Natural killer cell (primary cell): ENCODE results near the gene ZRANB1. TPM values are rescaled to one million over a fixed set of nuclear protein-coding genes. Genes with fewer than 3 reads are reported as not detected.

Experiments
- ATAC-seq, 3 donors: fragments of 150-1000 bp in 2 of 3; fragments of 200-7000 bp in 1 of 3; cut with Tn5 transposase; 1 replicate in 1 of 3; 2 replicates in 2 of 3; pipeline ENCODE4 v1.10.0; 2021; ENCODE audit warnings: mild to moderate bottlenecking in 2 of 3, moderate library complexity in 2 of 3
- DNase-seq, 2 donors: peaks; one replicate each; pipeline versions ENCODE4 v3.0.0 to v3.0.0-alpha.2; 2013 to 2021; ENCODE audit warnings: mixed read lengths in 1 of 2
- H3K27ac ChIP-seq: one replicate; pipeline ENCODE4 v1.5.1; 2013; ENCODE audit warnings: mild to moderate bottlenecking, low read length
- H3K27me3 ChIP-seq: one replicate; pipeline ENCODE4 v1.6.1; 2013; ENCODE audit warnings: low read length; ENCODE audit not compliant: control insufficient read depth, insufficient read depth
- H3K36me3 ChIP-seq: one replicate; pipeline ENCODE4 v1.6.1; 2013; ENCODE audit warnings: low read length; ENCODE audit not compliant: control insufficient read depth, insufficient read depth
- H3K4me1 ChIP-seq: one replicate; pipeline ENCODE4 v1.6.1; 2013; ENCODE audit warnings: low read length; ENCODE audit not compliant: control insufficient read depth, insufficient read depth
- H3K4me3 ChIP-seq: one replicate; pipeline ENCODE4 v1.5.1; 2013; ENCODE audit warnings: low read length
- H3K9me3 ChIP-seq: one replicate; pipeline ENCODE4 v1.6.1; 2013; ENCODE audit warnings: low read length; ENCODE audit not compliant: control insufficient read depth, insufficient read depth
- H3K27ac Mint-ChIP-seq, 2 donors: one replicate each; pipeline ENCODE4 v1.8.0; 2022; ENCODE audit warnings: mild to moderate bottlenecking in 2 of 2, mixed read lengths in 2 of 2, moderate library complexity in 1 of 2
- H3K27me3 Mint-ChIP-seq, 2 donors: one replicate each; pipeline ENCODE4 v1.8.0; 2022; ENCODE audit warnings: low read depth in 2 of 2, mixed read lengths in 2 of 2
- H3K36me3 Mint-ChIP-seq: one replicate; pipeline ENCODE4 v1.8.0; 2022; ENCODE audit warnings: mixed read lengths
- H3K4me1 Mint-ChIP-seq, 2 donors: one replicate each; pipeline ENCODE4 v1.8.0; 2022; ENCODE audit warnings: mixed read lengths in 2 of 2
- H3K4me3 Mint-ChIP-seq: one replicate; pipeline ENCODE4 v1.8.0; 2022; ENCODE audit warnings: mild to moderate bottlenecking, moderate library complexity, mixed read lengths
- H3K9me3 Mint-ChIP-seq, 2 donors: one replicate each; pipeline ENCODE4 v1.8.0; 2022; ENCODE audit warnings: mixed read lengths in 2 of 2
- WGBS: methylation state at CpG from one replicate; pipeline ENCODE4 v1.1.7; 2013; ENCODE audit warnings: missing lambda C conversion rate; ENCODE audit not compliant: insufficient coverage; 5-methylcytosine and 5-hydroxymethylcytosine counted together
- intact Hi-C: fragments of 100-400 bp; cut with micrococcal nuclease; formaldehyde crosslinking; loops from one replicate; pipeline ENCODE4 v1.14.2; 2022
- total RNA-seq, 4 donors: library from RNA; stranded (reverse); fragments of 120-200 nt in 1 of 4; gene quantifications; one replicate each; pipeline versions ENCODE4 v1.2.3 to v1.2.4, GENCODE V29; 2013 to 2022
- TF ChIP-seq, protein P1 (sequence below): fragments of 200-600 bp; IDR thresholded peaks from one replicate; pipeline ENCODE4 v1.8.0; 2022; ENCODE audit warnings: antibody characterized with exemption

Gene ZRANB1
- total RNA-seq, result 10 to 100 TPM; 18.0 to 20.5 (median 18.8) TPM
- 33.2 TPM for total RNA-seq (2013)

DNA sequence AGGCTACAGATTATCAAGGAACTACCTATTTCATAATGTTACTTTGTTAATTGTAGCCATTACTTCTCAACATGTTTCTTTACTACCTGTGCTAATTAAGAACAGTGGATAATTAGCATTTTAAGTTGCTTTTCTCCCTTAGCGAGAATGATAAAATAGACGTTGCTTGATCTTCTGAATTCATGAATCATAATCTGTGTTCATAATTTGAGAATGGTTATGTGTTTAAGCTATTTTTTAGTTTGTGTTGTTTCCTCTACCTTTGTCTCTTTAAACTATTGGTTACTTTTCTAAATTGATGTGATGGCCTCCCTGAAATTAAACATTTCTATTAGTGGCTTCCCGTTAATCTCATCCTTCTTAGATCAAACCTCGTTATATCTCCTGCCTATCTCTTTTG lies at the start of gene ZRANB1:
Gene ZRANB1 (plus strand): TSS at position 301 of the 400 bp plus-strand sequence. CDS start 371 bp downstream, outside the sequence.
- H3K27me3 Mint-ChIP-seq, result no peaks in the 10 kb centered on the region
- intact Hi-C loops, result no loop called here
- peaks cover 5% of the 10 kb centered on the region for H3K36me3 ChIP-seq
- no peaks in the 10 kb centered on the region for H3K36me3 Mint-ChIP-seq
- peaks cover 35 to 39% of the 10 kb centered on the region in 2 donors for H3K4me1 Mint-ChIP-seq
- ATAC-seq (no peak), DNase-seq (no peak)
- H3K27me3 ChIP-seq, result no peaks in the 10 kb centered on the region
- no peak within 1 kb of the TSS for H3K27ac ChIP-seq
- WGBS, result 100% methylated on average over 2 of the region's 4 CpGs
- no peaks in the 10 kb centered on the region for H3K9me3 Mint-ChIP-seq
- H3K9me3 ChIP-seq, result no peaks in the 10 kb centered on the region
- TF ChIP-seq, protein P1, sequence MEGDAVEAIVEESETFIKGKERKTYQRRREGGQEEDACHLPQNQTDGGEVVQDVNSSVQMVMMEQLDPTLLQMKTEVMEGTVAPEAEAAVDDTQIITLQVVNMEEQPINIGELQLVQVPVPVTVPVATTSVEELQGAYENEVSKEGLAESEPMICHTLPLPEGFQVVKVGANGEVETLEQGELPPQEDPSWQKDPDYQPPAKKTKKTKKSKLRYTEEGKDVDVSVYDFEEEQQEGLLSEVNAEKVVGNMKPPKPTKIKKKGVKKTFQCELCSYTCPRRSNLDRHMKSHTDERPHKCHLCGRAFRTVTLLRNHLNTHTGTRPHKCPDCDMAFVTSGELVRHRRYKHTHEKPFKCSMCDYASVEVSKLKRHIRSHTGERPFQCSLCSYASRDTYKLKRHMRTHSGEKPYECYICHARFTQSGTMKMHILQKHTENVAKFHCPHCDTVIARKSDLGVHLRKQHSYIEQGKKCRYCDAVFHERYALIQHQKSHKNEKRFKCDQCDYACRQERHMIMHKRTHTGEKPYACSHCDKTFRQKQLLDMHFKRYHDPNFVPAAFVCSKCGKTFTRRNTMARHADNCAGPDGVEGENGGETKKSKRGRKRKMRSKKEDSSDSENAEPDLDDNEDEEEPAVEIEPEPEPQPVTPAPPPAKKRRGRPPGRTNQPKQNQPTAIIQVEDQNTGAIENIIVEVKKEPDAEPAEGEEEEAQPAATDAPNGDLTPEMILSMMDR, result no peak
- H3K4me3 Mint-ChIP-seq, result no peak within 1 kb of the TSS
- H3K27ac Mint-ChIP-seq, result peak within 1 kb of the TSS; percentile 5 to 13
- H3K4me3 ChIP-seq, result no peak within 1 kb of the TSS
- H3K4me1 ChIP-seq, result no peaks in the 10 kb centered on the region

- H3K27ac ChIP-seq, result no peak overlapping the region
- ATAC-seq (no peak), DNase-seq (no peak)
- no peaks in the 10 kb centered on the region for H3K4me1 ChIP-seq
- TF ChIP-seq, protein P1, result no peak
- no peaks in the 10 kb centered on the region for H3K36me3 ChIP-seq
- Mint-ChIP-seq H3K36me3 (no peaks in the 10 kb centered on the region), H3K27ac (no peak overlapping the region), H3K4me3 (no peak overlapping the region), H3K4me1 (no peaks in the 10 kb centered on the region), H3K9me3 (no peaks in the 10 kb centered on the region), H3K27me3 (peaks cover 0 to 8% of the 10 kb centered on the region in 2 donors)
- no peak overlapping the region for H3K4me3 ChIP-seq
- intact Hi-C loops, result no loop called here
- H3K9me3 ChIP-seq, result no peaks in the 10 kb centered on the region
- 83% methylated on average over 1 of the region's 2 CpGs for WGBS
- no peaks in the 10 kb centered on the region for H3K27me3 ChIP-seq
Measured at GRCh38 chr10:124892905-124893304, 49.0 kb upstream of the ZRANB1 start.

DNA sequence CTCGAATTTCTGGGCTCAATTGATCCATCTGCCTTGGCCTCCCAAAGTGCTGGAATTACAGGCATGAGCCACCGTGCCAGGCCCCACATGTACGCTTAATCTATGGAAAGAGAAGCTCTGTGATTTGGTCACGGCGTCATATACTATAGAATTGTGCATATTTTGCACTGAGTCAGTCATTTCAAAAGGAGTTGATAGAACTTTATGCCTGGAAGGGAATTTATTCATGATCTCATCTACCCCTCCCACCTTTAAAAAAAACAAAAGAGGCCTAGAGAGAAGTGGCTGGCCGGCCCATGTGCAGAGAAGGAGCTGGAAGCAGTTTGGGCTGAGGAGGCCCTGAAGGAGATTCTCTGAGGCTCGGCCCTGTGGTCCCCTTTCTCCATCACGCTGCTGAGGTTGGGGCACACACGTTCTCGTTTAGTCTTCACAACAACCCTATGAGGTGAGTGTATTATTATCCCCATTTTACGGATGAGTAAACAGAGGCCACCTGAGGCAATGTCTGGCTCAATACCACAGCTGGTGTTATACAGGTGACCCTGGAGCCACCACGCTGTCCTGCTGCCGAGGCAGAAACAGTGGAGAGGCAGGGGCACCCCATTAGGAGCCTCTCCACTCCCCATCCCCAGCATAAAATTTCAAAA lies 47.2 kb upstream of the ZRANB1 start:
- H3K4me1 Mint-ChIP-seq, result no peaks in the 10 kb centered on the region
- intact Hi-C loops, result no loop called here
- H3K36me3 ChIP-seq, result no peaks in the 10 kb centered on the region
- no peaks in the 10 kb centered on the region for H3K4me1 ChIP-seq
- no peak for DNase-seq
- no peak for ATAC-seq
- H3K9me3 ChIP-seq, result no peaks in the 10 kb centered on the region
- no peaks in the 10 kb centered on the region for H3K9me3 Mint-ChIP-seq
- no peak overlapping the region for H3K27ac ChIP-seq
- no peak overlapping the region for H3K27ac Mint-ChIP-seq
- H3K27me3 Mint-ChIP-seq, result peaks cover 7 to 15% of the 10 kb centered on the region in 2 donors
- no peak overlapping the region for H3K4me3 Mint-ChIP-seq
- no peaks in the 10 kb centered on the region for H3K36me3 Mint-ChIP-seq
- no peaks in the 10 kb centered on the region for H3K27me3 ChIP-seq
- TF ChIP-seq, protein P1, result no peak
- 84% methylated on average over 13 of the region's 13 CpGs for WGBS
- H3K4me3 ChIP-seq, result no peak overlapping the region

- 100% methylated on average over 1 of the region's 4 CpGs for WGBS
- no peak overlapping the region for H3K27ac ChIP-seq
- peaks cover 7 to 15% of the 10 kb centered on the region in 2 donors for H3K27me3 Mint-ChIP-seq
- intact Hi-C loops, result no loop called here
- H3K4me1 Mint-ChIP-seq, result no peaks in the 10 kb centered on the region
- no peak overlapping the region for H3K27ac Mint-ChIP-seq
- no peaks in the 10 kb centered on the region for H3K9me3 ChIP-seq
- TF ChIP-seq, protein P1, result no peak
- H3K4me3 Mint-ChIP-seq, result no peak overlapping the region
- ATAC-seq (no peak), DNase-seq (no peak)
- H3K36me3 Mint-ChIP-seq, result no peaks in the 10 kb centered on the region
- no peaks in the 10 kb centered on the region for H3K4me1 ChIP-seq
- no peaks in the 10 kb centered on the region for H3K27me3 ChIP-seq
- H3K4me3 ChIP-seq, result no peak overlapping the region
- no peaks in the 10 kb centered on the region for H3K9me3 Mint-ChIP-seq
- no peaks in the 10 kb centered on the region for H3K36me3 ChIP-seq
Measured at GRCh38 chr10:124896751-124897150, 45.2 kb upstream of the ZRANB1 start.
